Right lobe of liver (tissue), 4 donors: ENCODE results near the gene FAM234B.
"Not testable (repeated sequence)": the region's sequence is repeated elsewhere in the genome, so short reads cannot be mapped to it uniquely, and the experiment has no call there.

ENCODE experiments used
- CTCF ChIP-seq, 4 donors: fragments of 200-600 bp in 3 of 4; fragments of 450-650 bp in 1 of 4; IDR thresholded peaks; one replicate each; pipeline versions ENCODE4 v1.5.1 to v1.8.0; 2016 to 2022; ENCODE audit warnings: antibody characterized with exemption in 4 of 4, mild to moderate bottlenecking in 2 of 4
- POLR2A ChIP-seq: fragments of 450-650 bp; IDR thresholded peaks from one replicate; pipeline ENCODE4 v1.6.1; 2017; ENCODE audit warnings: antibody characterized with exemption, mild to moderate bottlenecking
- donor health status: DM: no; HTN: no; CAD: no.
- donor health status: DM: no; HTN: no; CAD: no.
- donor health status: DM: no; HTN: yes; CAD: no.

GRCh38 chr12:13053617-13054016 lies 9.4 kb downstream of the FAM234B start:
- not testable (repeated sequence) for TF ChIP-seq CTCF (IDR thresholded peaks at IDR 0.05); POLR2A
